SK-N-SH (cell line): ENCODE data around the gene DUSP9. TPM values are rescaled to one million over a fixed set of nuclear protein-coding genes. Genes with fewer than 3 reads are reported as not detected.

Source experiments
- CTCF ChIA-PET: fragments of 300-600, 350-600 bp; formaldehyde crosslinking; extraction: SDS; loops from one replicate; lab custom pipeline; 2021; lab: Yijun Ruan, JAX
- POLR2A ChIA-PET: fragments of 350-600 bp; sonication (Branson Sonifier 250); formaldehyde crosslinking; extraction: SDS; loops from one replicate; lab custom pipeline; 2020; ENCODE audit warnings: antibody characterized with exemption, inconsistent platforms; lab: Yijun Ruan, JAX
- DNase-seq: peaks from one replicate; pipeline ENCODE4 v3.0.0; 2012
- H2AFZ ChIP-seq: fragments of 200-600 bp; sonication (generic); 2 replicates; pipeline ENCODE4 v1.8.1; 2016; ENCODE audit warnings: antibody characterized with exemption, mild to moderate bottlenecking, low read depth
- H3F3A ChIP-seq: fragments of 200-600 bp; sonication (generic); replicated peaks from 2 replicates; pipeline ENCODE3; 2016; ENCODE audit warnings: antibody characterized with exemption, mild to moderate bottlenecking; ENCODE audit not compliant: insufficient read depth
- H3K27ac ChIP-seq, 2 experiments: fragments of 200-500 bp in 1 of 2; fragments of 200-600 bp in 1 of 2; sonication (Bioruptor generic) in 1 of 2; sonication (generic), shearing (Covaris generic) in 1 of 2; 2 replicates each; pipeline versions ENCODE4 v1.5.1 to v1.6.1; 2014 to 2016; ENCODE audit warnings: low read depth in 2 of 2, inconsistent platforms in 1 of 2, low read length in 1 of 2, mild to moderate bottlenecking in 1 of 2, mixed read lengths in 1 of 2
- H3K27me3 ChIP-seq: fragments of 200-600 bp; sonication (generic), shearing (Covaris generic); 2 replicates; pipeline ENCODE4 v1.6.1; 2016; ENCODE audit warnings: mixed run types; ENCODE audit not compliant: insufficient read depth
- H3K36me3 ChIP-seq, 2 experiments: fragments of 200-500 bp in 1 of 2; fragments of 200-600 bp in 1 of 2; sonication (Bioruptor generic) in 1 of 2; sonication (generic) in 1 of 2; replicated peaks in 1 of 2; 2 replicates each; pipeline versions ENCODE3 to v1.5.1; 2014 to 2016; ENCODE audit warnings: low read length in 1 of 2, mild to moderate bottlenecking in 1 of 2; ENCODE audit not compliant: insufficient read depth in 2 of 2, control insufficient read depth in 1 of 2
- H3K4me1 ChIP-seq, 2 experiments: fragments of 200-500 bp in 1 of 2; fragments of 200-600 bp in 1 of 2; sonication (Bioruptor generic) in 1 of 2; sonication (generic), shearing (Covaris generic) in 1 of 2; 2 replicates each; pipeline versions ENCODE4 v1.5.1 to v1.6.1; 2014 to 2016; ENCODE audit warnings: low read depth in 1 of 2, low read length in 1 of 2, mixed run types in 1 of 2; ENCODE audit not compliant: insufficient read depth in 2 of 2, control insufficient read depth in 1 of 2
- H3K4me2 ChIP-seq: fragments of 200-600 bp; sonication (generic), shearing (Covaris generic); 2 replicates; pipeline ENCODE4 v1.6.1; 2017; ENCODE audit warnings: mixed run types
- H3K4me3 ChIP-seq, 2 experiments: fragments of 200-500 bp in 1 of 2; fragments of 200-600 bp in 1 of 2; sonication (Bioruptor generic) in 1 of 2; sonication (generic), shearing (Covaris generic) in 1 of 2; 2 replicates each; pipeline versions ENCODE4 v1.5.1 to v1.8.1; 2014 to 2016; ENCODE audit warnings: low read depth in 2 of 2, inconsistent platforms in 1 of 2, low read length in 1 of 2, mild to moderate bottlenecking in 1 of 2, mixed read lengths in 1 of 2, moderate library complexity in 1 of 2
- H3K79me2 ChIP-seq: fragments of 200-600 bp; sonication (generic); 2 replicates; pipeline ENCODE4 v1.8.1; 2017; ENCODE audit warnings: mild to moderate bottlenecking; ENCODE audit not compliant: insufficient read depth
- H3K9ac ChIP-seq: fragments of 200-600 bp; sonication (generic); 2 replicates; pipeline ENCODE4 v1.6.1; 2017; ENCODE audit warnings: mixed run types
- H3K9me2 ChIP-seq: fragments of 200-600 bp; sonication (generic); 2 replicates; pipeline ENCODE4 v1.6.1; 2017; ENCODE audit warnings: mixed run types
- H3K9me3 ChIP-seq: fragments of 200-600 bp; sonication (generic); 2 replicates; pipeline ENCODE4 v1.6.1; 2017; ENCODE audit warnings: mixed run types, mild to moderate bottlenecking, moderate library complexity
- H4K20me1 ChIP-seq: fragments of 200-600 bp; sonication (generic); 2 replicates; pipeline ENCODE4 v1.6.1; 2017; ENCODE audit warnings: mild to moderate bottlenecking, mixed run types; ENCODE audit not compliant: insufficient read depth
- ELF1 ChIP-seq: IDR thresholded peaks from 2 replicates; pipeline ENCODE4 v1.4.0; 2012
- FOXJ3 ChIP-seq: sonication (generic); formaldehyde crosslinking; IDR thresholded peaks from 2 replicates; pipeline ENCODE4 v1.5.1; 2020; ENCODE audit warnings: mild to moderate bottlenecking, missing genetic modification reagents
- FOXM1 ChIP-seq: IDR thresholded peaks from 2 replicates; pipeline ENCODE4 v1.4.0; 2012; ENCODE audit warnings: low read depth, mild to moderate bottlenecking
- GABPA ChIP-seq: IDR thresholded peaks from 2 replicates; pipeline ENCODE4 v1.4.0; 2012; ENCODE audit warnings: low read depth, mild to moderate bottlenecking
- NFIC ChIP-seq: IDR thresholded peaks from 2 replicates; pipeline ENCODE4 v1.4.0; 2012; ENCODE audit warnings: borderline replicate concordance
- RXRA ChIP-seq: IDR thresholded peaks from 2 replicates; pipeline ENCODE4 v1.4.0; 2012; ENCODE audit warnings: low read depth, mild to moderate bottlenecking, borderline replicate concordance
- SMC3 ChIP-seq: IDR thresholded peaks from 2 replicates; pipeline ENCODE4 v1.6.1; 2012; ENCODE audit warnings: low read depth, low read length, improper control_type of control experiment
- WGBS: methylation state at CpG from one replicate; pipeline ENCODE4 v1.1.6; 2017; ENCODE audit warnings: low lambda C conversion rate; 5-methylcytosine and 5-hydroxymethylcytosine counted together
- polyA plus RNA-seq, 3 experiments: library from polyadenylated mRNA; depleted of rRNA; stranded (reverse); fragments of >200 nt; gene quantifications; 2 replicates each; pipeline ENCODE4 v1.2.3, GENCODE V29; 2012
- TF ChIP-seq, protein P1 (sequence below): fragments of 200-600 bp; sonication (generic); IDR thresholded peaks from 2 replicates; pipeline ENCODE4 v1.6.1; 2017; ENCODE audit warnings: antibody characterized with exemption, mild to moderate bottlenecking, moderate library complexity
- TF ChIP-seq, protein P2 (sequence below): fragments of 150-350 bp; IDR thresholded peaks from 2 replicates; pipeline ENCODE4 v1.6.1; 2016; ENCODE audit warnings: mild to moderate bottlenecking, low read depth, low read length
- TF ChIP-seq, protein P3 (sequence below): IDR thresholded peaks from 2 replicates; pipeline ENCODE4 v1.4.0; 2012; ENCODE audit warnings: low read depth
- TF ChIP-seq, protein P4 (sequence below): IDR thresholded peaks from 2 replicates; pipeline ENCODE4; 2012
- TF ChIP-seq, protein P5 (sequence below): IDR thresholded peaks from 2 replicates; pipeline ENCODE4 v1.6.1; 2012; ENCODE audit warnings: mild to moderate bottlenecking, low read depth, low read length, moderate library complexity

Gene DUSP9
- polyA plus RNA-seq, 1 of the 3 experiments (the other 2 are of a cell fraction): 0.05 TPM

DNA sequence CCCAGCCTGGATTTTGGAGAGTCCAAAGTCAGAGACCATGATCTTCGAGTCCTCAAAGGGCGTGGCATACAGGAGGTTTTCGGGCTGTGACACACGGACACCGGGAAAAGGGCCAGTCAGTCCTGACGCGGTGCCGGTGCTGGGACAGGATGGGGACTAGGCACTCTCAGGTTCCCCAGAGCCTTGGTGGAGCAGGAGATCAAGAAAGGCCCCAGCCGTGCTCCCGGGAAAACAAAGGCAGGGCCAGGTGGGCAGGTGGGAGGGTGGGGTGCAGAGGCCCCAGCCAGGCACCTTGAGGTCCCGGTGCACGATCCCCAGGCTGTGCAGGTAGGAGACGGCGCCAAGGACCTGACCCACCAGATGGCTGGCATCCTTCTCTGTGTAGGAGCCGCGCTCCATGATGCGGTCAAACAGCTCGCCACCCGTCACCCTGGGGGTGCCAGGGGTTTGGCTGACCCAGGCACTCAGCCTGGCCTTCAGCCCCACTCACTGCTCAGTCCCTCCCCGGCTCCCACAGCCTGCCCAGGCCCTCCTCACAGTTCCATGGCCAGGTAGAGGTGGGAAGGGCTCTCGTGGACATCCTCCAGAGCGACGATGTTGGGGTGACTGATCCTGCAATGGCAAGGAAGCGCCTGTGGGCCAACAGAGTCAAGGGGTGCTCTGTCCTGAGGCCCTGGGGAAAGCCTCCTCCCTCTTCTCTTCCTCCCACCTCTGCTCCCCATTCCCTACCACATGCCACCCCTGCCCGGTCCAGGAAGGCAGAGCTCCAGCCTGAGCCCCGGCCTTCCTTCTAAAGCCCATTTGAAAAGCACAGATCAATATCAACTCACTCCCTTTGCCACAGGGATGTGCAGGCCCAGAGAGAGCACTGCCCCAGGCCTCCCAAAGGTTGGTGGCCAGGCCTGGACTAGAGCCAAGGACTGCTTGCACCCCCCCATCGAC is 24.9 kb downstream of the DUSP9 start:
- Histone ChIP-seq H3K79me2 (no peaks in the 10 kb centered on the region), H3K4me2 (no peak overlapping the region), H4K20me1 (no peaks in the 10 kb centered on the region), H3K27ac (no peak overlapping the region), H3K9me2 (no peaks in the 10 kb centered on the region), H3K9ac (no peak overlapping the region), H3K27me3 (0 out of 2 replicates have a peak, but pooled peaks cover 6% of the 10 kb centered on the region), H3K9me3 (no peaks in the 10 kb centered on the region), H3K36me3 (no peaks in the 10 kb centered on the region), H3K4me3 (no peak overlapping the region), H2AFZ (no peak overlapping the region), H3F3A (no peaks in the 10 kb centered on the region), H3K4me1 (peaks cover 0 to 3% of the 10 kb centered on the region in 2 experiments; a peak in 1 of 4 replicates)
- CTCF ChIA-PET: interaction anchor here (0.8 to 8.9 kb wide), 5 partner anchors 11 to 134 kb away, joined by 3 to 106 read pairs (median 3); partner anchors contain the start of genes DUSP9 and SLC6A8
- no peak for TF ChIP-seq GABPA
- no peak for TF ChIP-seq SMC3
- TF ChIP-seq, protein P1, sequence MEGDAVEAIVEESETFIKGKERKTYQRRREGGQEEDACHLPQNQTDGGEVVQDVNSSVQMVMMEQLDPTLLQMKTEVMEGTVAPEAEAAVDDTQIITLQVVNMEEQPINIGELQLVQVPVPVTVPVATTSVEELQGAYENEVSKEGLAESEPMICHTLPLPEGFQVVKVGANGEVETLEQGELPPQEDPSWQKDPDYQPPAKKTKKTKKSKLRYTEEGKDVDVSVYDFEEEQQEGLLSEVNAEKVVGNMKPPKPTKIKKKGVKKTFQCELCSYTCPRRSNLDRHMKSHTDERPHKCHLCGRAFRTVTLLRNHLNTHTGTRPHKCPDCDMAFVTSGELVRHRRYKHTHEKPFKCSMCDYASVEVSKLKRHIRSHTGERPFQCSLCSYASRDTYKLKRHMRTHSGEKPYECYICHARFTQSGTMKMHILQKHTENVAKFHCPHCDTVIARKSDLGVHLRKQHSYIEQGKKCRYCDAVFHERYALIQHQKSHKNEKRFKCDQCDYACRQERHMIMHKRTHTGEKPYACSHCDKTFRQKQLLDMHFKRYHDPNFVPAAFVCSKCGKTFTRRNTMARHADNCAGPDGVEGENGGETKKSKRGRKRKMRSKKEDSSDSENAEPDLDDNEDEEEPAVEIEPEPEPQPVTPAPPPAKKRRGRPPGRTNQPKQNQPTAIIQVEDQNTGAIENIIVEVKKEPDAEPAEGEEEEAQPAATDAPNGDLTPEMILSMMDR: no peak
- TF ChIP-seq ELF1: no peak
- TF ChIP-seq, protein P2, sequence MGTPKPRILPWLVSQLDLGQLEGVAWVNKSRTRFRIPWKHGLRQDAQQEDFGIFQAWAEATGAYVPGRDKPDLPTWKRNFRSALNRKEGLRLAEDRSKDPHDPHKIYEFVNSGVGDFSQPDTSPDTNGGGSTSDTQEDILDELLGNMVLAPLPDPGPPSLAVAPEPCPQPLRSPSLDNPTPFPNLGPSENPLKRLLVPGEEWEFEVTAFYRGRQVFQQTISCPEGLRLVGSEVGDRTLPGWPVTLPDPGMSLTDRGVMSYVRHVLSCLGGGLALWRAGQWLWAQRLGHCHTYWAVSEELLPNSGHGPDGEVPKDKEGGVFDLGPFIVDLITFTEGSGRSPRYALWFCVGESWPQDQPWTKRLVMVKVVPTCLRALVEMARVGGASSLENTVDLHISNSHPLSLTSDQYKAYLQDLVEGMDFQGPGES: no peak
- no peak for TF ChIP-seq RXRA
- TF ChIP-seq NFIC: no peak
- TF ChIP-seq, protein P3, sequence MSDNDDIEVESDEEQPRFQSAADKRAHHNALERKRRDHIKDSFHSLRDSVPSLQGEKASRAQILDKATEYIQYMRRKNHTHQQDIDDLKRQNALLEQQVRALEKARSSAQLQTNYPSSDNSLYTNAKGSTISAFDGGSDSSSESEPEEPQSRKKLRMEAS: no peak
- TF ChIP-seq, protein P4, sequence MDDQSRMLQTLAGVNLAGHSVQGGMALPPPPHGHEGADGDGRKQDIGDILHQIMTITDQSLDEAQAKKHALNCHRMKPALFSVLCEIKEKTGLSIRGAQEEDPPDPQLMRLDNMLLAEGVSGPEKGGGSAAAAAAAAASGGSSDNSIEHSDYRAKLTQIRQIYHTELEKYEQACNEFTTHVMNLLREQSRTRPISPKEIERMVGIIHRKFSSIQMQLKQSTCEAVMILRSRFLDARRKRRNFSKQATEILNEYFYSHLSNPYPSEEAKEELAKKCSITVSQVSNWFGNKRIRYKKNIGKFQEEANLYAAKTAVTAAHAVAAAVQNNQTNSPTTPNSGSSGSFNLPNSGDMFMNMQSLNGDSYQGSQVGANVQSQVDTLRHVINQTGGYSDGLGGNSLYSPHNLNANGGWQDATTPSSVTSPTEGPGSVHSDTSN: no peak
- no peak for TF ChIP-seq FOXM1
- no peak for TF ChIP-seq FOXJ3 (CRISPR knock-in tag)
- TF ChIP-seq, protein P5, sequence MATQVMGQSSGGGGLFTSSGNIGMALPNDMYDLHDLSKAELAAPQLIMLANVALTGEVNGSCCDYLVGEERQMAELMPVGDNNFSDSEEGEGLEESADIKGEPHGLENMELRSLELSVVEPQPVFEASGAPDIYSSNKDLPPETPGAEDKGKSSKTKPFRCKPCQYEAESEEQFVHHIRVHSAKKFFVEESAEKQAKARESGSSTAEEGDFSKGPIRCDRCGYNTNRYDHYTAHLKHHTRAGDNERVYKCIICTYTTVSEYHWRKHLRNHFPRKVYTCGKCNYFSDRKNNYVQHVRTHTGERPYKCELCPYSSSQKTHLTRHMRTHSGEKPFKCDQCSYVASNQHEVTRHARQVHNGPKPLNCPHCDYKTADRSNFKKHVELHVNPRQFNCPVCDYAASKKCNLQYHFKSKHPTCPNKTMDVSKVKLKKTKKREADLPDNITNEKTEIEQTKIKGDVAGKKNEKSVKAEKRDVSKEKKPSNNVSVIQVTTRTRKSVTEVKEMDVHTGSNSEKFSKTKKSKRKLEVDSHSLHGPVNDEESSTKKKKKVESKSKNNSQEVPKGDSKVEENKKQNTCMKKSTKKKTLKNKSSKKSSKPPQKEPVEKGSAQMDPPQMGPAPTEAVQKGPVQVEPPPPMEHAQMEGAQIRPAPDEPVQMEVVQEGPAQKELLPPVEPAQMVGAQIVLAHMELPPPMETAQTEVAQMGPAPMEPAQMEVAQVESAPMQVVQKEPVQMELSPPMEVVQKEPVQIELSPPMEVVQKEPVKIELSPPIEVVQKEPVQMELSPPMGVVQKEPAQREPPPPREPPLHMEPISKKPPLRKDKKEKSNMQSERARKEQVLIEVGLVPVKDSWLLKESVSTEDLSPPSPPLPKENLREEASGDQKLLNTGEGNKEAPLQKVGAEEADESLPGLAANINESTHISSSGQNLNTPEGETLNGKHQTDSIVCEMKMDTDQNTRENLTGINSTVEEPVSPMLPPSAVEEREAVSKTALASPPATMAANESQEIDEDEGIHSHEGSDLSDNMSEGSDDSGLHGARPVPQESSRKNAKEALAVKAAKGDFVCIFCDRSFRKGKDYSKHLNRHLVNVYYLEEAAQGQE: no peak
- 46% methylated on average over 13 of the region's 27 CpGs for WGBS
- POLR2A ChIA-PET: no interaction called here
- no peak for DNase-seq
